Tongue (tissue), 2 donors: ENCODE data around the gene NME8. TPM values are rescaled to one million over a fixed set of nuclear protein-coding genes. Genes with fewer than 3 reads are reported as not detected.
"Not testable (repeated sequence)": the region's sequence is repeated elsewhere in the genome, so short reads cannot be mapped to it uniquely, and the experiment has no call there.

Experiments
- DNase-seq: peaks from one replicate; pipeline ENCODE4 v3.0.0-alpha.2; 2015
- total RNA-seq: library from RNA; depleted of rRNA; stranded (reverse); fragments of >200 nt; gene quantifications from one replicate; pipeline ENCODE4 v1.2.3, GENCODE V29; 2014

Gene NME8
- total RNA-seq = 0.10 TPM

- DNase-seq = no peak
Observed at GRCh38 chr7:37848297-37848696, at the start of gene NME8. TSS of gene NME8 (plus strand) at chr7:37848597. CDS start at chr7:37850267, 1,670 bp downstream.

DNA sequence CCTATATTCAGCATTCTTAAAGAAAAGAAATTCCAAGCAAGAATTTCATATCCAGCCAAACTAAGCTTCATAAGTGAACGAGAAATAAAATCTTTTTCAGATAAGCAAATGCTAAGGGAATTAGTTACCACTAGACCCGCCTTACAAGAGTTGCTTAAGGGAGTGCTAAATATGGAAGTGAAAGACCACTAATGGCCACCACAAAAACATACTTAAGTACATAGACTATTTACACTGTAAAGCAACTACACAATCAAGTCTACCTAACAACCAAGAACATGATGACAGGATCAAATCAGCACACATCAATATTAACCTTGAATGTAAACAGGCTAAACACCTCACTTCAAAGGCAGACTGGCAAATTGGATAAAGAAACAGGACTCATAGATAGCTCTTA lies 42.2 kb upstream of the NME8 start:
- DNase-seq = no peak

DNA sequence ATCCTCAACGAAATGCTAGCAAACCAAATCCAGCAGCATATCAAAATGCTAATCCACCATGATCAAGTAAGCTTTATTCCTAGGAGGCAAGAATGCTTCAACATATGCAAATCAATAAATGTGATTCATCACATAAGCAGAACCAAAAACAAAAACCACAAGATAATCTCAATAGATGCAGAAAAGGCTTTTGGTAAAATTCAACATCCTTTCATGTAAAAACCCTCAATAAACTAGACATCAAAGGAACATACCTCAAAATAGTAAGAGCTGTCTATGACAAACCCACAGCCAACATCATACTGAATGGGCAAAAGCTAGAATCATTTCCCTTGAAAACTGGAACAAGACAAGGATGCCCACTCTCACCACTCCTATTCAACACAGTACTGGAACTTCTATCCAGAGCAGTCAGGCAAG lies 36.2 kb upstream of the NME8 start:
- not testable (repeated sequence) for DNase-seq

DNA sequence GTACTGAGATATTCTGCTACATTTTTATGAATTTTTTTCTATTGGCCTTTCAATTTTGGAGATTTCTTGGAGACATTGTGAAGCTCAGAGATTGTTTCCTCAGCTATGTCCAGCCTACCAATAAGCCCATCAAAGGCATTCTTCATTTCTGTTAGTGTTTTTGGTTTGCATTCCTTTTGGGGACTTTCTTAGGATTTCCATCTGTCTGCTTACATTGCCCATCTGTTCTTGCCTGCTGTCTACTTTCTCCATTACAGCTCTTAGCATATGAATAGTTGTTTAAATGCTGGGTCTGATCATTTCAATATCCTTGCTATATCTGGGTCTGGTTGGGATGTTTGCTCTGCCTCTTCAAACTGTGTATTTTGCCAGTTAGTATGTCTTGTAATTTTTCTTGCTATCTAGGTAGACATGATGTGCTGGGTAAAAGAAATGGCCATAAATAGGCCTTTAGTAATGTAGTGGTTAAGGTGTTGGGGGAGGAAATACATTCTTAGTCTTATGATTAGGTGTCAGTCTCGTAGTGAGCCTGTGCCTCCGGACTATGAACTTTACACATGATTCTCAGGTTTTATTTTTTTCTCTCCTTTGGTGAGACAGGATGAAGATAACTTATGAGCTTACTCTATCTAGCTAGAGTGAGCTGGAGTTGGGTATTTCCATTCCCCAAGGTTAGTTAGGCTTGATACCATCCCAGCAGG lies 32.6 kb upstream of the NME8 start:
- DNase-seq = no peak

DNA sequence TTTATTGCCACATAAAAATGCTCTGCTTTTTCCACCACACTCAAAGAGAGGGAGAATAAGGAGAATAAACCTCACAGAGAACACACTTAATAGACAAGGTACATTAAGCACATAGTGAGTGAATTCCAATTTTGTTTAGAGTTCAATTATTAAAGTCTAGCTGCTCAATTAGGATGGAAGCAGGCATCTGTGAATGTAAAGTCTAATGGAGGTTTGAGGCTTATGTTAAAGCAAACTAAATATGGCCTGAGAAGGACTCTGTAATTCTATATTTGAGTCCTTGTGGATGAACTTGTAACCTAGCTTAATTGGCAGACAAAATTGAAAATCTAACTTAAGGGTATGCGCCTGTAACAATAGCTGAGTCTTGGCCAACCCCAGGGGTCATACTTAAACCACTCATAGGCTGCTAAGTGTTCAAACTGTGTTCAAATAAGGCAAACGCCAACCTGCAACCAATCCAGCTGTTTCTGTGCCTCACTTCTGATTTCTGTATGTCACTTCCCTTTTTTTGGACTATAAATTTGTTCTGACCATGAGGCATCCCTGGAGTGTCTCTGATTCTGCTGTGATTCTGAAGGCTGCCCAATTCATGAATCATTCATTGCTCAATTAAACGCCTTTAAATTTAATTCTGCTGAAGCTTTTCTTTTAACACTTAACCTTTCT lies 31.3 kb upstream of the NME8 start:
- DNase-seq = peak; percentile 20

GRCh38 chr7:37817591-37817960 lies 30.8 kb upstream of the NME8 start:
- DNase-seq = no peak

DNA sequence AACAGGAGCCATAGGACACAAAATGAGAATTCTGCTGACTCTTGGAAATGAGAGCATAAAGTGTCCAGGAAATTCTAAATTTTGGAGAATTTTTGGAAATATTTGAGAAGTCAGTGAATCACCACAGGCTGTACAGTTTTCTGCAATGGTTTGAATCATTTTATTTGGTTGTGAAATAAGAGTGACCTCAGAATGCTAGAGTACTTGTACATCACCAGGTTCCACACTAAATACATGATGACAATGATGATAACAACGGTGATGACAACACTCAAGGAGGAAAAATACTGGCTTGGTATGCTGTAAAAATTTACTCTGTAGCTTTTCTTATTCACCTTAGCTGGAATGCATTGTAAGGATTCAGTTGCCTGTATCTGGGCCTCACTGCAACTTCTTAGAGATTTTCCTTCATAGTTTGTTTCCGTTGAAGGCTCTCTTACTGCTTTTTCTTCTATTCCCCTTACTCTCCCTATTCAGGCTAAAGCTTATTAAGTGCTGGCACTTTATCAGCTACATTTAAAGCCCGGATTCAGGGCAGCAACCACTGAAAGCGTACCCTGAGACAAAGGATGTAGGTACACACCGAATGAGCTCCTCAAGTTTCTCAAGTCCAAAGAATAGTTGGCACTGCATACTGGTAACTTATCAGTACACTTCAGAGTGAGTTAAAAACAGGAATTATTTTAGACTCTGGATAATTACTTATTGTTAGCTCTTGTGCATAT lies 30.2 kb upstream of the NME8 start:
- DNase-seq = no peak

GRCh38 chr7:37820708-37821468 lies 27.5 kb upstream of the NME8 start:
- no peak for DNase-seq

DNA sequence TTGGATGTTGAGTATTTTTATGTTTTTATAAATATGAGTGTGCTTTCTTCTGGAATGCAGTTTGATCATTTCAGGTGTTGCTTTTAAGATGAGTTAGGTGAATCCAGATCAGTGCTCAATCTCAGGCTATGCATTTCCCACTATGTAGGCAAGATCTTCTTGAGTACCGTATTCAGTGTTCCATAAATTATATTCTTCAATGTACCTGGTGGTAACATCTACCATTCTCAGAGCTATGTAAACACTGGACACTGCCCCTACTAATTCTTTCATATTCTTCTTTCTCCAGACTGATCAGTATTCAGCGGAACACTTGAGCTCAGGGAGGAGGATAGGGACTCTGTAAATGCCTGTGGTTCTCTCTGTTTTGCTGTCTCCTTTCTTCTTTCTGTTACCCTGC lies 25.5 kb upstream of the NME8 start:
- no peak for DNase-seq

DNA sequence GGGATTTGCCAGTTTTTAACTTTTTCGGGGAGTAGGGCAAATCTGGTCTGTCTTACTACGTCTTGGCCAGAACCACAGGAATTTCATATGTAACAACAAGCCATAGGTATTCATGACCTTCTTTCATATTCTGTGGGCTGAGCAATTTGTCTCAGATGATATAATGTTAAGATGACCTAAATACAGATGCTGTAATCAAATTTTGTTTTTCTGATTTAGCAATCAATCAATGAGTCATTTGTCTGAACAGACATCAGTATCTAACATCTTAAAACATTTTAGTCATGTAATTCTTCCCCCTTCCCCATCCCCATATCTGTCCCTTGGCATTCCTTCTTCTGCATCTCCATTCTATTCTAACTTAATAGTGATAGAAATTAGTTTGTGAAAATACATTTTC lies 24.8 kb upstream of the NME8 start:
- DNase-seq = no peak

DNA sequence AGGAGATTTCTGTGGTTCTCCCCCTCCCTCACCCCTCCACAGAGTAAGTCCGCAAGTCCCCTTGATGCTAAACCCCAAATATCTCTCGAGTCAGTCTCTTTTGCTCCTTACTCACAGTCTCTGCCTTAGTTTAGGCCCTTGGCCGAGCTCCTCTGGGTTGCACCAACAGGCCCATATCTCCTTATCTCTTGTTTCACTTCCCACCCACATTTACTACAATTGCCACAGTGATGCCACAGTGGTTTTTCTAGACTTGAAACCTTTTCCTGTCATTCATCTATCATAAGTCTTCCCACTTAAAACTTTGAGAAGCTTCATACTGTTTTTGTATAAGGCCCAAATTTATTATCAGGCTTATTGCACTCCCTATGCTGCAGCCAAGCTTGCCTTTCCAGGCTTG lies 23.4 kb upstream of the NME8 start:
- DNase-seq = no peak

GRCh38 chr7:37826825-37827224 lies 21.6 kb upstream of the NME8 start:
- DNase-seq = peak; percentile 42

- peak; percentile 4 for DNase-seq
Observed at GRCh38 chr7:37831244-37831643, 17.2 kb upstream of the NME8 start.

- DNase-seq = peak; percentile 97
Observed at GRCh38 chr7:37832194-37832593, 16.2 kb upstream of the NME8 start.

DNA sequence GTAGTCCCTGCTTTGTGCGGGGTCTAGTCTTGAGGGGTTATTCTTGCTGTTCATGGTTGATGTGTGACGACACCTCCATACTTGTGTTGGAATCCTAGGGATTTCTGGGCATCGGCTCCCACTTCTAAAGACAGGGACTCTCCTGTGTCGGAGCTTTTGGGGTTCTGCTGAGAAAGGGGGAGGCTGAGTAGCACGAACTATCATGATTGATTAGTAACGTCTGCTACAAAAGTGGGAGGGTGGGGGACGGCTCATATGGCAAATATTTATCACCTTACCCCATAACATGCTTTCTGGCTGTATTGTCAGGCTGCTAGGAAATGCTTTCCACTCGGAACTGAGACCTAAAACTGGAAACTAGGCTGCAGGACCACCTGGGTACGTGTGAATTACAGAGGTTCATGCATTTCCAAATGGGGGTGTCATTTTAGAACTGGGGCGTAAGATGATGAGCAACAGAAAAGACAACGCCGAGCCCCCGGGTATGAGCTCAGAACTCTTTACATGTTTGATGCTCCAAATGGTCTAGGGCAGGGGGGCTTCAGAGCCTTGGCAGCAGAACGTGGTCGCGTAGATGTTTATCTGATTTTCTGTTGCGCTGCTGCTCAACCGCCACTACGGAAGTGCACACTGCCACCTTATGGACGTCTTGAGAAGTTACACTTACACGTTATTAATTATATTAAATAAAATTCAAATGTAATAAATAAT lies 15.1 kb upstream of the NME8 start:
- peak; percentile 86 for DNase-seq

GRCh38 chr7:37833818-37834146 lies 14.6 kb upstream of the NME8 start:
- DNase-seq = no peak

DNA sequence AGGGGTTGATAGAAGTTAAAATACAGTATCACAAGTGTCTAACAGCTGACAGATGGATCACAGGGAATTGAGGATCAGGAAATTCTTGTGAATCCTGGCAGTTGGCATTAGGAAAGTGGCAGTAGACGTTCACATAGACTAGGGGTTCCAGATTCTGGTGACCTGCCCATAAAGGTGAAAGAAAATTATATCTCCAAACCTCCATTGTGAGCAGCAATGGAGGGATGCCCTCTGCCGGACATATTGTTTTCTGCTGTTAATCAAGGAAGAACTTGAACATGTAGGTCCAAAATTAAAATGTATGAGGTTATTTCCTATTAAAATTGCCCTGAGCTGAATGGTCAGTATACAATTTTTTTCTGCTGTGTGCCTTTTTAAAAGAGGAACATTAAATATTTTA lies 5.1 kb downstream of the NME8 start:
- DNase-seq = peak; percentile 5

GRCh38 chr7:37882086-37882485 lies 33.7 kb downstream of the NME8 start:
- DNase-seq = no peak

DNA sequence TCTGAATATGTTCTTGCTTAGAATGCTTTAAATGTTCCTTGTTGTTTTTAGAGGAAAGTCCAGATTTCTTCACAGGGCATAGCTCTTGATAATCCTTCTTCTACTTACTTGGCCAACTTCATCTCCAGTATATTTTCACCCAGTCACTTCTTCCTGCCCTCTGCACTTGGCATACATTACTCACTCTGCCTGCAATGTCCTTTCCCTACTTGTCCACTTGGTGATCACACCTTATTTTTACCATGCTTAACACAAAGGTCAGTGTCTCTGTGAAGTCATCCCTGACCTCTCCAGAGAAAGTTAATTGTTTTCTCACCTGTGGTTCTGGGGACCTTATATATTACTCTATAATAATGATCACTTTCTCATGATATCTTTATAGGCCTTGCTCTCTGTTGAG lies 45.0 kb downstream of the NME8 start:
- no peak for DNase-seq

DNA sequence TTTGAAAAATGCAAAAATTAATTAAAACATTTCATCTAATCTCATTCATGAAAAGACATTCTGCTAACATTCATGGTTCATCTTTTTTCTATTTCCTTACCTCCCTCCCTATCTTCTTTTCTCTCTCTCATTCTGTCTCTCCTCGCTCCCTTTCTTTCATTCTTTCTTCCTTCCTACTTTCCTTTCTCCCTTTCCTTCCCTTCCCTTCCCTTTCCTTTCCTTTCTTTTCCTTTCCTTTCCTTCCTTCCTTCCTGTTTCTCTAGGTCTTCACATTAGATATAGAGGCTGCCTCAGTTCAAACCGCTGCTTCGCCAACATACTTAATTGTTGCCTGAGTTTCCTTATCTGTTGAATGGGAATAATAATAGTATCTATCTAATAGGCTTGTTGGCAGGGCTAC lies 46.3 kb downstream of the NME8 start:
- DNase-seq = no peak

DNA sequence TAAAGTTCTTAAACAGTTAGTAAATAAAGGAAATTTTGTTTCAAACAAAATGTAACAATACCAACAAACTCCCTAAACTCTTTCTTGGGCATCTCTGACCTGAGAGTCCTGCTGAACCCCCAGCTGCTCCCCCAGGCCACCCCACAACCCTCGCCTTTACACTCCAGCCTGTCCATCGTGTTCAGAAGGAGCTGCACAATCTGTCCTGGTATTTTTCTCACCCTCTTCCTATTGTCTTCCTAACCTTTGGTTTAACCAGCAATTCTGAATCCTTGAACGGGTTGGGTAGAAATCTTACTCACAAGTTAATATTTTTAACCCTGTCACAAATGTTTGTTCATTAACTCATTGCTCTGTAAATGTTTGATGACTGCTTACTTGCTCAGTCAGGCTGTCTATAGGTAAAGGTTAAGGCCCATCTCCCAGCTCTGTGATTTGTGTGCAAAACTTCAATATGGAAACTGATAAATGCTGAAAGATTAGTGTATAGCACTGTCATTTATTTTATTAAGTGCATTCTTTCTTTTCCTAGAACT lies 51.4 kb downstream of the NME8 start:
- no peak for DNase-seq

DNA sequence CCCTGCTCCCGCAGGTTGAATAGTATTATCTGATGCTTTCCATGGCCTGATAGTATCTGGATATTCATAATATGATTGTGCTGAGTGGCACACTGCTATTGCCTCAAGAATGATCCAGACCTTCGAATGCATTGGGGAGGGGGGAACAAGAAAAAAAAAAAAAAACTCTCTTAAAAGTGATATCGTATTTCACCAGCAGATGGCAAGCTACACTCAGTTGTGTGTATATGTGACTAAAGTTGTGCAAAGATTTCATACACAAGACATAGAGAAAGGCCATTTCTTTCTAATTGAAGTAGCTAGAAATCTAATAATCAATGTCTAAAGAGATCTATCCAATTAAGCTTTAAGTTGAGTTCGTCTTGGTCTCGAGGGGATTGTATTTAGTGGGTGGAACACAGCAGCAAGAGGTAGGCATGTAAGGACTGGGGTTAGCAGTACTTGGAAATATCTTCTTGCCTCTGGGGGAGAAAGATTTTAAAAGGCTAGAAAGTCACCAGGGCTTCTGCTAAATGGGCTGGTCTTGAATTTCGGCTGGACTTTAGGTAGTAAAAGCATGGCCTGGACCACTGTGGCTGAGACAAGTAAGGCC lies 52.9 kb downstream of the NME8 start:
- DNase-seq = peak; percentile 77
